Measurements from ENCODE around the gene CCDC187.

DNA sequence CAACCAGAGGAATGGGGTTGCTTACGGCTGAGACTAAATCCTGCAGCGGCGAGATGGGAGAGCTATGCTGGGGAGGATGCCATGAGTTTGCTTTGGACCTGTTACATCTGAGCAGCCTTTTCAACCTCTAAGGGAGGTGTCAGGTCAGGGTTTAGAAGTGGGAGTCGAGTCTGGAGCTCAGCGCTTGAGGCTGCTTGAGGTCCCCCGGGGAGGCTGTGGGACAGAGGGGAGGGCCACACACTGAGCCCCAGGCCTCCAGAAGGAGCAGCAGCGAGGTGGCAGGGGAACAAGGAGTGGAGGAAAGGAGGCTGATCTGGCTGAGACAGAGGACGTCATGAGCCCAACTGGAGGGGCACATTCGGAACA, 56.4 kb downstream of the CCDC187 start:
- no peak for TF ChIP-seq EP300 (IDR thresholded peaks at IDR 0.05)
- TF ChIP-seq CTCF (IDR thresholded peaks at IDR 0.05): no peak
- TF ChIP-seq POLR2A (IDR thresholded peaks at IDR 0.05): no peak
- no peak for TF ChIP-seq POLR2AphosphoS5 (IDR thresholded peaks at IDR 0.05)
